Measurements from ENCODE around the gene IHH.
A peak's percentile ranks its signal among the peaks of the same experiment; 100 is the strongest.

The IHH gene

DNA sequence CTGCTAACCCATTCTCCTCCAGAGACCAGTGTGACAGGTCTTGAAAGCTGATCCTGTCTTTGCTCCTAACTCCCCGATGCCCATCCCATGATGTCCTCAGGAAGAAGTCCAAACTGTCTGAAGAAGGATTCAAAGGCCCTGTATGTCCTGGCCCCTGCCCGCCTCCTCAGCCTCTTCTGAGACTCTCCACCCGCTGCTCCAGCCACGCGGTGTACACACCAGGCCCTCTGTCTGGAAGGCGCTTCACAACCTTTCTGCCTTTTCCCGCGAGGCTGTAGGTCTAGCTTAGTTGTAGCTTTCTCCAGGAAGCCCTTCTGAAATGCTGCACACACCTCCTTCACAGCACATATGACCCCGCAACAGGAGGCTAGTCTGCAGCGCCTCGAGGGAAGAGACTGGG lies 44.0 kb downstream of the IHH start:
- CTCF ChIA-PET = no interaction called here
- DNase-seq (ENCODE audit: extremely low spot score) = no peak

GRCh38 chr2:219010873-219011272 lies 49.8 kb downstream of the IHH start:
- ChIA-PET POLR2A (no interaction called here), CTCF (interaction anchor here (0.7 to 1.7 kb wide), 7 partner anchors 8 to 228 kb away, joined by 3 to 6 read pairs (median 4); no protein-coding TSS in a partner anchor)
- TF ChIP-seq SUZ12 (IDR thresholded peaks at IDR 0.05) (no peak), FOXA1 (IDR thresholded peaks at IDR 0.05) (no peak), CTBP1 (IDR thresholded peaks at IDR 0.05; ENCODE audit: borderline replicate concordance) (no peak), TARDBP (IDR thresholded peaks at IDR 0.05) (no peak), SP1 (IDR thresholded peaks at IDR 0.05) (no peak), LEF1 (IDR thresholded peaks at IDR 0.05; ENCODE audit: borderline replicate concordance) (no peak), ARNT (IDR thresholded peaks at IDR 0.05) (no peak), FOXK2 (IDR thresholded peaks at IDR 0.05) (no peak), L3MBTL2 (conservative IDR thresholded peaks at IDR 0.05) (no peak), HDGF (IDR thresholded peaks at IDR 0.05; ENCODE audit: borderline replicate concordance) (no peak), FOXM1 (IDR thresholded peaks at IDR 0.05; ENCODE audit: borderline replicate concordance) (no peak), ELF4 (IDR thresholded peaks at IDR 0.05) (no peak), BHLHE40 (IDR thresholded peaks at IDR 0.05; ENCODE audit: borderline replicate concordance) (no peak), NFRKB (IDR thresholded peaks at IDR 0.05) (no peak), ZNF384 (IDR thresholded peaks at IDR 0.05) (no peak)
- DNase-seq (ENCODE audit: extremely low spot score) = no peak

More for the DNA sequence above, 44.0 kb downstream of the IHH start:
- TF ChIP-seq SUZ12 (IDR thresholded peaks at IDR 0.05) (no peak), L3MBTL2 (conservative IDR thresholded peaks at IDR 0.05) (no peak), ELF4 (IDR thresholded peaks at IDR 0.05) (no peak), LEF1 (IDR thresholded peaks at IDR 0.05; ENCODE audit: borderline replicate concordance) (no peak), FOXA1 (IDR thresholded peaks at IDR 0.05) (no peak), TARDBP (IDR thresholded peaks at IDR 0.05) (no peak), ARNT (IDR thresholded peaks at IDR 0.05) (no peak), ZNF384 (IDR thresholded peaks at IDR 0.05) (no peak)
- POLR2A ChIA-PET = no interaction called here

DNA sequence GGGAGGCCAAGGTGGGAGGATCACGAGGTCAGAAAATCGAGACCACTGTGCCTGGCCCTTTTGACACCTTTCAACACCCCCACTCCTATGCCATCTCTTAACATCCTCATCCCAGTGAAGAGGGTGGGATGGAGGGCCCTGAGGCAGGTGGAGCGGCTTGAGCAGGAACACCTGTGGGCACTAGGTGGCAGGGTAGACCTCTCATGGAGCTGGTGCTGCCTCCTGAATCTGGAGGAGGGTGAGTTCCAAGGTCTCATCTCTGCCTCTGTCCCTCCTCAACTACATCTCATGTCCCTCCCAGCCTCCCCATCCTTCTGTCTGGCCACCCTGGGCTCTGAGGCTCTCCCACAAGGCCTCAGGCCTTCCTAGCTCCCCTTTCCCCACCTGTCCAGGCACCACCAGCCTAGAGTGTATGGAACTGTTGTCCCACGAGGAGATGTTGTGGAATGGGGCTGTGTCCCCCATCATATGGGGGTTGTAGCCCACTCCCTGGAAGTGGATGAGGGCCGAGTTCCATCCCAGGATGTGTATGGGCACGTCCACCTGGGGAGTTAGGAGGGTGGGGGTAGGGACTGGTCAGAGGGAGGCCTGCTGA lies 50.5 kb downstream of the IHH start:
- no peak for TF ChIP-seq SP1 (IDR thresholded peaks at IDR 0.05)
- no peak for TF ChIP-seq FOXA1 (IDR thresholded peaks at IDR 0.05)
- no peak for TF ChIP-seq FOXK2 (IDR thresholded peaks at IDR 0.05)
- no peak for TF ChIP-seq SUZ12 (IDR thresholded peaks at IDR 0.05)
- TF ChIP-seq, protein P1, sequence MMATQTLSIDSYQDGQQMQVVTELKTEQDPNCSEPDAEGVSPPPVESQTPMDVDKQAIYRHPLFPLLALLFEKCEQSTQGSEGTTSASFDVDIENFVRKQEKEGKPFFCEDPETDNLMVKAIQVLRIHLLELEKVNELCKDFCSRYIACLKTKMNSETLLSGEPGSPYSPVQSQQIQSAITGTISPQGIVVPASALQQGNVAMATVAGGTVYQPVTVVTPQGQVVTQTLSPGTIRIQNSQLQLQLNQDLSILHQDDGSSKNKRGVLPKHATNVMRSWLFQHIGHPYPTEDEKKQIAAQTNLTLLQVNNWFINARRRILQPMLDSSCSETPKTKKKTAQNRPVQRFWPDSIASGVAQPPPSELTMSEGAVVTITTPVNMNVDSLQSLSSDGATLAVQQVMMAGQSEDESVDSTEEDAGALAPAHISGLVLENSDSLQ (IDR thresholded peaks at IDR 0.05) = no peak
- no peak for TF ChIP-seq CTBP1 (IDR thresholded peaks at IDR 0.05; ENCODE audit: borderline replicate concordance)
- TF ChIP-seq ARNT (IDR thresholded peaks at IDR 0.05) = no peak
- no peak for TF ChIP-seq LEF1 (IDR thresholded peaks at IDR 0.05; ENCODE audit: borderline replicate concordance)
- TF ChIP-seq BHLHE40 (IDR thresholded peaks at IDR 0.05; ENCODE audit: borderline replicate concordance) = no peak
- no peak for TF ChIP-seq HDGF (IDR thresholded peaks at IDR 0.05; ENCODE audit: borderline replicate concordance)
- TF ChIP-seq ZNF384 (IDR thresholded peaks at IDR 0.05) = no peak
- TF ChIP-seq FOXM1 (IDR thresholded peaks at IDR 0.05; ENCODE audit: borderline replicate concordance) = no peak
- no peak for TF ChIP-seq ELF4 (IDR thresholded peaks at IDR 0.05)
- TF ChIP-seq NFRKB (IDR thresholded peaks at IDR 0.05) = no peak
- peak; percentile 70 for DNase-seq (ENCODE audit: extremely low spot score)
- ChIA-PET POLR2A (no interaction called here), CTCF (interaction anchor here (0.6 to 1.5 kb wide), 6 partner anchors 8 to 30 kb away, joined by 3 to 6 read pairs (median 4); no protein-coding TSS in a partner anchor)

GRCh38 chr2:219009294-219009693 lies 51.4 kb downstream of the IHH start:
- TF ChIP-seq ELF4 (IDR thresholded peaks at IDR 0.05) (no peak), L3MBTL2 (conservative IDR thresholded peaks at IDR 0.05) (no peak), SUZ12 (IDR thresholded peaks at IDR 0.05) (no peak), HDGF (IDR thresholded peaks at IDR 0.05; ENCODE audit: borderline replicate concordance) (no peak)
- DNase-seq (ENCODE audit: extremely low spot score) = no peak
- CTCF ChIA-PET = interaction anchor here (0.9 kb wide), 2 partner anchors 20 to 379 kb away, joined by 3 read pairs; no protein-coding TSS in a partner anchor
- POLR2A ChIA-PET = no interaction called here

All from HEK293T (cell line).